ENCODE measurements around the gene DAD1.
A peak's percentile ranks its signal among the peaks of the same experiment; 100 is the strongest.
"Not testable (repeated sequence)": the region's sequence is repeated elsewhere in the genome, so short reads cannot be mapped to it uniquely, and the experiment has no call there.

The DAD1 gene

GRCh38 chr14:22589096-22589839 is at the start of gene DAD1:
Gene DAD1, minus strand, starts transcription at chr14:22589224. Its CDS starts 67 bp downstream, at chr14:22589157.
- peak; percentile 99 for DNase-seq

GRCh38 chr14:22635980-22636379 is 47.0 kb upstream of the DAD1 start:
- not testable (repeated sequence) for DNase-seq

GRCh38 chr14:22634233-22634900 is 45.3 kb upstream of the DAD1 start:
- DNase-seq, result no peak

DNA sequence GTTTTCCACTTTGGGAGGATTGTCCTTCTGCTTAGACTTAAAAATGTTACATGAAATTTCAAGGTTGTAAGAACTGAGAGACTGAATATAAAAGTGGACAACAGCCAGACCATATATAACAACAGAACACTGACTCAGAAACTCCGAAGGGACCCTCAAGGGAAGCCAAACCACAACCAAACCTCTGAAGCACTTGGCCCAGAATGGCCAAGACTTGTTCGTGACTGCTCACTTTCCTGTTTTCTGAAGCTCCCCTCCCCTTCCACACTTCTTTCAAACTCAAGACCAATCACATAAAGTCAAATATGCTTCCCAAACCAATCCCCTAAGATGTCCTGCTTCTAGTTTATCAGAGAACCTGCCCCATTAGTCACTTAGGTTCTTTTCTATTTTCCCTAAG is 41.5 kb upstream of the DAD1 start:
- DNase-seq, result no peak

GRCh38 chr14:22630066-22630465 is 41.0 kb upstream of the DAD1 start:
- DNase-seq, result no peak

- no peak for DNase-seq
These were observed 40.3 kb upstream of the DAD1 start for GRCh38 chr14:22629361-22629760.

GRCh38 chr14:22627506-22628263 is 38.7 kb upstream of the DAD1 start:
- DNase-seq, result no peak

GRCh38 chr14:22626590-22626989 is 37.6 kb upstream of the DAD1 start:
- DNase-seq, result no peak

DNA sequence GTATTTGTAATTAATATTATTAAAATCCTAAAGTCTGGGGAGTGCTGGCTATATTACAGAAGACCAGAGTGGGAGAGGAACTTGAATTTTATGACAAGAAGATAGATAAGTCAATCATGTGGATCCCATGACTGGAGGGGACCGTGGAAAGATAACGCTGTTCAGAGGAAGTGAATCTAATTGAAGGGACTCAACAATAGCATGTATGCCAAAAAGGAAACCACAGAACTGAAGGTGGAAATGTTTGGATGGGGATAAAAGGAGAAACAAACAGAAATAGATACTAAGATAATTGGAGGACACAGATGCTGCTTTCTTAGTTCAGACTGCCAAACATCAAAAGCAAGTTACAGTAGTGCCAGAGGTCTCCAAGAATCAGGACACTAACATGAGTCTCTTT is 34.0 kb upstream of the DAD1 start:
- no peak for DNase-seq

GRCh38 chr14:22622255-22622654 is 33.2 kb upstream of the DAD1 start:
- DNase-seq, result no peak

- DNase-seq, result not testable (repeated sequence)
These were observed 26.7 kb upstream of the DAD1 start for GRCh38 chr14:22615765-22616164.

- peak; percentile 96 for DNase-seq
These were observed 25.3 kb upstream of the DAD1 start for GRCh38 chr14:22614240-22614799.

- no peak for DNase-seq
These were observed 24.8 kb upstream of the DAD1 start for GRCh38 chr14:22613736-22614239.

DNA sequence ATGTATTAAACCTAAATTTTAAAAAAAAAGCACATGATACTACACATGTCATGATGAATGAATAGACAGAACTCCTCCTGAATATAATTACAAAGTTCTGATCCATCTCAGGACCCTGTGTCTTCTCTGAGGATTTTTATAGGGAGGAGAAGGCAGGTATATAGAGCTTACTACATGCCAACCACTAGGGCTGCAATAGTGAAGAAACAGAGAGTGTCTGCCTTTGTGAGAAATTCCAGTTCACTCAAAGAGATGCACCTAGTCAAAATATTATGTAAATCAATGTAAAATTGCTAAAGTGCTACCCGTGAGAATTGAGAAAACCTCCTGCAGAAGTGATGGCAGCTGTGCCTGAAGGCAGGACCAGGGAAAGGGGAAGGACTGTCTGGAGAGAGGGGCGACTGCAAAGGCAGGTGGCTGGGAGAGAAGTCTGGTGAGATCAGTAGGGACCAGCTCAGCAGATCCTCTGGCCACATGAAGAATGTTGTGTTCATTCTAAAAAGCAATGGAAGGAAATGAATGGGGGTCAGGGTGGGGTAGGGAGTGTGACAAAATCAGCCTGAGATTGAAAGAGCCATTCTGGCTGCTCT is 24.2 kb upstream of the DAD1 start:
- no peak for DNase-seq

DNA sequence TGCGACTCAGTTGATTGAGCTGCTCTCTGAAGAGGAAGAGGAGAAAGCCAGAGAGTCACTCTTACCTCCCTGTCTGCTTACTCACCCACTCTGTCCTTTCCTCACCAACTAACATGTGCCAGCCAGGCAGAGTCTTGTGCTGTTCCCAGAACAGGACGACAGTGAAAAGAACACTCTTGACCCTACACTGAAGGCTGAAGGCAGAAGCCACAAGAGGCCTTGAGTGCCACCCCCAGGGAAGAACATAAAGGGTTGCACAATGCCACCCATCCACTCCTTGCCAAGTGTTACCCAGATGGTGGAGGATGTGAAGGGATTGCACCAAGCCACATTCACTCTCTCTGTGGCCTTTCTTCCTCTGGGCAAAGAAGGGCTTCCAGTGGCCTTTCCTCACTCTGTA is 21.9 kb upstream of the DAD1 start:
- no peak for DNase-seq

GRCh38 chr14:22607291-22607690 is 18.3 kb upstream of the DAD1 start:
- no peak for DNase-seq

- no peak for DNase-seq
These were observed 17.4 kb upstream of the DAD1 start for GRCh38 chr14:22606380-22606779.

DNA sequence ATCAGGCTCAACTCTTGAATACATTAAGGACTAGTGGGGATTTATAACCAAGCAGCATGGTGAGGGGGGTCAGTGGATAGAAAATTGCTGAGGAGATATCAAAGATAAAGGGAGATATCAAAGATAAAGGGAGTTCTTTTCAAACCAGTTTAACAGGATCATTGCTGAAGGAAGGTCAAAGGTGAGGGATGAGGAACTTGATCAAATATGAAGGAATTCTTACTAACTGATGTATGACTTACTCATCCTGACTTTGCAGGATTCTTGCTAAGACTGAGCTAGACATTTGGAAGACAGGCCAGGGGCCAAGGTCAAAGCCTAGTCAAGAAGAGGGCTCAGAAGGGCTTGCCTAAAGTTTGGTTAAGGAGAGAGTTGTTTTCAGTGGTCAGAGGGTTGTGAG is 13.8 kb upstream of the DAD1 start:
- DNase-seq, result no peak

DNA sequence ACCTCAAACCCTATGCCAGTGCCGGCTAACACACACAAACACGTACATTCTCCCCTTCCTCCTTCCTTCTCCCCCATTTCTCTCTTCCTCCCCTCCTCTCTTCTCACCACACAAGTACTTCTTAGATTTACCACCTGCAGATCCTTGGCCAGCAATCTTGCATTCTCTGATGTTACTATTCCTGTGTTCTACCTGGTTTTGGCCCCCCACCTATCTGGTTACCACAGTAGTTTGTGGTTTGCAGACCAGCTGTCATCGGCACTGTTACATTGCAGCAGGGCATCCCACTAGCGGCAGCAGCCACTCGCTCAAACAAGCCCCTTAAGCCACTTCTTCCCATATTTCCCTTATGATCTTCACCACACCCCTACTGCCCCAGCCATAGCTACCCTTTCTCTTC is 13.0 kb upstream of the DAD1 start:
- no peak for DNase-seq

DNA sequence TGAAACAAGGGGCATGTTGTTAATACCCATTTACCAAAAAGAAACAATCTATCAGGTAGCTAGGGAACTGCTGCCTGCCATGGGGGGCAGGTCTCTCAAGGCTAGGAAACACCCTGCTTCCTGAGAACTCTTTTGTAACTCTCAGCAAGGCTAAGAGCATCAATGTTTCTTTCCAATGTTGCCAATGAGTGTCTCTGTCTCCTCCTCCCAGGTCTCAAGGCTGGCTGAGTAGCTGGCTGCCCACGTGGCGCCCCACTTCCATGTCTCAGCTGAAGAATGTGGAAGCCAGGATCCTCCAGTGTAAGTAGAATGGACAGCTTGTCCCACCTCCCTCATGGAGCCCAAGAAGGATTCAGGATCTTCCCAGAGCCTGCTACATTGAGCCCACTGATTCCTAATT is 12.4 kb upstream of the DAD1 start:
- no peak for DNase-seq

GRCh38 chr14:22600027-22600426 is 11.0 kb upstream of the DAD1 start:
- DNase-seq, result no peak

DNA sequence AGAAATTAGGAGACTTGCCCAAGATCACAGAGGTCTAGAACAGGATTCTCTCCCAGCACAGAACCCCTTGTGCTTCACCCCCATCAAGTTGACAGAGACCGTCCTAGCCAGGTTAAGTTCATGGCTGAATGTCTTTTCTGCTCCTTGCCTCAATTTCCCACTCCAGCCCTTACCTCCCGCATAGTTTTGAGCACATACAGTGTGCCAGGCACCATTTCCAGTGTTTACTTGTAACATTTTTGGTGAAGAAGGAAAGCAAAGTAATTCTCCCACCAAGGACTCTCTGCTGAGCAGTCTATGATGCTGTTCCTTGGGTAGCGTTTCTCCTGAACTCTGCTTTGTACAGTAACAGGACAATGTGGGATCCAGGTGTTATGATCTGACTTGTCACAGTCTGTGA is 10.3 kb upstream of the DAD1 start:
- DNase-seq, result no peak

GRCh38 chr14:22598896-22599244 is 9.8 kb upstream of the DAD1 start:
- DNase-seq, result peak; percentile 73
